ENCODE data around the gene SLC16A10.
"Not testable (repeated sequence)": the region's sequence is repeated elsewhere in the genome, so short reads cannot be mapped to it uniquely, and the experiment has no call there.

Gene SLC16A10

GRCh38 chr6:111129013-111129412 is 41.7 kb downstream of the SLC16A10 start:
- no peaks in the 10 kb centered on the region for H3K36me3 ChIP-seq (ENCODE audit: insufficient read depth, low read length)
- no peaks in the 10 kb centered on the region; the same call in 1 of the 2 replicates for H4K20me1 ChIP-seq (ENCODE audit: insufficient read depth, low read length)
- TF ChIP-seq CTCF (IDR thresholded peaks at IDR 0.05; ENCODE audit: low read length), result no peak
- TF ChIP-seq EZH2 (IDR thresholded peaks at IDR 0.05; ENCODE audit: borderline replicate concordance, low read length), result no peak
- H3K27me3 ChIP-seq (ENCODE audit: insufficient read depth, low read length), result no peaks in the 10 kb centered on the region
- H2AFZ ChIP-seq (ENCODE audit: low read length), result no peak overlapping the region
- no peak overlapping the region for H3K4me3 ChIP-seq (ENCODE audit: low read depth, low read length, poor library complexity, severe bottlenecking)
- H3K9ac ChIP-seq (ENCODE audit: low read length), result no peak overlapping the region
- no peaks in the 10 kb centered on the region for H3K4me1 ChIP-seq (ENCODE audit: insufficient read depth, low read length, severe bottlenecking)
- no peak overlapping the region for H3K4me2 ChIP-seq (ENCODE audit: low read length)
- no peaks in the 10 kb centered on the region for H3K79me2 ChIP-seq (ENCODE audit: insufficient read depth, low read length)
- H3F3A ChIP-seq (ENCODE audit: insufficient read depth, low read length), result no peaks in the 10 kb centered on the region
- H3K9me3 ChIP-seq (ENCODE audit: low read length), result no peaks in the 10 kb centered on the region
- no peak overlapping the region for H3K27ac ChIP-seq (ENCODE audit: low read depth, low read length, poor library complexity, severe bottlenecking)
- no peaks in the 10 kb centered on the region for H3K9me2 ChIP-seq (ENCODE audit: low read depth, low read length)

GRCh38 chr6:111131018-111131417 is 43.7 kb downstream of the SLC16A10 start:
- H3K4me3 ChIP-seq (ENCODE audit: low read depth, low read length, poor library complexity, severe bottlenecking); H2AFZ ChIP-seq (ENCODE audit: low read length); H3F3A ChIP-seq (ENCODE audit: insufficient read depth, low read length); H4K20me1 ChIP-seq (ENCODE audit: insufficient read depth, low read length); H3K9me3 ChIP-seq (ENCODE audit: low read length); H3K27ac ChIP-seq (ENCODE audit: low read depth, low read length, poor library complexity, severe bottlenecking); H3K4me1 ChIP-seq (ENCODE audit: insufficient read depth, low read length, severe bottlenecking); H3K4me2 ChIP-seq (ENCODE audit: low read length); H3K9me2 ChIP-seq (ENCODE audit: low read depth, low read length); H3K27me3 ChIP-seq (ENCODE audit: insufficient read depth, low read length); H3K9ac ChIP-seq (ENCODE audit: low read length); H3K36me3 ChIP-seq (ENCODE audit: insufficient read depth, low read length); H3K79me2 ChIP-seq (ENCODE audit: insufficient read depth, low read length): not testable (repeated sequence)

GRCh38 chr6:111132669-111133068 is 45.4 kb downstream of the SLC16A10 start:
- H3K4me3 ChIP-seq (ENCODE audit: low read depth, low read length, poor library complexity, severe bottlenecking); H2AFZ ChIP-seq (ENCODE audit: low read length); H3K27ac ChIP-seq (ENCODE audit: low read depth, low read length, poor library complexity, severe bottlenecking); H3F3A ChIP-seq (ENCODE audit: insufficient read depth, low read length); H3K9me2 ChIP-seq (ENCODE audit: low read depth, low read length); H3K9ac ChIP-seq (ENCODE audit: low read length); H3K4me1 ChIP-seq (ENCODE audit: insufficient read depth, low read length, severe bottlenecking); H3K4me2 ChIP-seq (ENCODE audit: low read length); H3K79me2 ChIP-seq (ENCODE audit: insufficient read depth, low read length); H3K9me3 ChIP-seq (ENCODE audit: low read length); H3K27me3 ChIP-seq (ENCODE audit: insufficient read depth, low read length); H4K20me1 ChIP-seq (ENCODE audit: insufficient read depth, low read length); H3K36me3 ChIP-seq (ENCODE audit: insufficient read depth, low read length): not testable (repeated sequence)

- H3K79me2 ChIP-seq (ENCODE audit: insufficient read depth, low read length); H3K36me3 ChIP-seq (ENCODE audit: insufficient read depth, low read length); H2AFZ ChIP-seq (ENCODE audit: low read length): not testable (repeated sequence)
These were observed 47.0 kb downstream of the SLC16A10 start for GRCh38 chr6:111134236-111134869.

GRCh38 chr6:111137489-111138093 is 50.3 kb downstream of the SLC16A10 start:
- H3K4me3 ChIP-seq (ENCODE audit: low read depth, low read length, poor library complexity, severe bottlenecking); H3K27me3 ChIP-seq (ENCODE audit: insufficient read depth, low read length); H3K9ac ChIP-seq (ENCODE audit: low read length); H3K9me3 ChIP-seq (ENCODE audit: low read length); H3K79me2 ChIP-seq (ENCODE audit: insufficient read depth, low read length); H3K27ac ChIP-seq (ENCODE audit: low read depth, low read length, poor library complexity, severe bottlenecking); H3F3A ChIP-seq (ENCODE audit: insufficient read depth, low read length); H3K36me3 ChIP-seq (ENCODE audit: insufficient read depth, low read length); H3K4me2 ChIP-seq (ENCODE audit: low read length); H4K20me1 ChIP-seq (ENCODE audit: insufficient read depth, low read length); H3K4me1 ChIP-seq (ENCODE audit: insufficient read depth, low read length, severe bottlenecking); H2AFZ ChIP-seq (ENCODE audit: low read length); H3K9me2 ChIP-seq (ENCODE audit: low read depth, low read length): not testable (repeated sequence)

More at GRCh38 chr6:111134236-111134869, 47.0 kb downstream of the SLC16A10 start:
- not testable (repeated sequence) for H3F3A ChIP-seq (ENCODE audit: insufficient read depth, low read length); H4K20me1 ChIP-seq (ENCODE audit: insufficient read depth, low read length); H3K27ac ChIP-seq (ENCODE audit: low read depth, low read length, poor library complexity, severe bottlenecking); H3K4me1 ChIP-seq (ENCODE audit: insufficient read depth, low read length, severe bottlenecking); H3K9me3 ChIP-seq (ENCODE audit: low read length); H3K4me2 ChIP-seq (ENCODE audit: low read length); H3K9ac ChIP-seq (ENCODE audit: low read length); H3K4me3 ChIP-seq (ENCODE audit: low read depth, low read length, poor library complexity, severe bottlenecking); H3K27me3 ChIP-seq (ENCODE audit: insufficient read depth, low read length); H3K9me2 ChIP-seq (ENCODE audit: low read depth, low read length)
